Endodermal cell (in vitro differentiated cells): ENCODE results near the gene EIF3M. TPM values are rescaled to one million over a fixed set of nuclear protein-coding genes. Genes with fewer than 3 reads are reported as not detected.
A peak's percentile ranks its signal among the peaks of the same experiment; 100 is the strongest.
"Not testable (repeated sequence)": the region's sequence is repeated elsewhere in the genome, so short reads cannot be mapped to it uniquely, and the experiment has no call there.

Experiments
- DNase-seq: peaks from one replicate; pipeline ENCODE4 v3.0.0-alpha.2; 2017
- H3K27ac ChIP-seq: 2 replicates; pipeline ENCODE4 v1.5.1; 2013; ENCODE audit warnings: mild to moderate bottlenecking, low read depth, low read length, moderate library complexity
- H3K27me3 ChIP-seq: 2 replicates; pipeline ENCODE4 v1.6.1; 2013; ENCODE audit warnings: mild to moderate bottlenecking, low read length, moderate library complexity; ENCODE audit not compliant: insufficient read depth, control insufficient read depth, poor library complexity, severe bottlenecking
- H3K36me3 ChIP-seq: 2 replicates; pipeline ENCODE4 v1.7.0; 2013; ENCODE audit warnings: mild to moderate bottlenecking, low read length, moderate library complexity; ENCODE audit not compliant: control insufficient read depth, insufficient read depth
- H3K4me1 ChIP-seq: one replicate; pipeline ENCODE4 v1.7.0; 2013; ENCODE audit warnings: low read length; ENCODE audit not compliant: control insufficient read depth, insufficient read depth
- H3K4me3 ChIP-seq: 2 replicates; pipeline ENCODE4 v1.5.1; 2013; ENCODE audit warnings: mild to moderate bottlenecking, low read length, moderate library complexity
- H3K9ac ChIP-seq: 2 replicates; pipeline ENCODE4 v1.6.1; 2013; ENCODE audit warnings: mild to moderate bottlenecking, low read length, moderate library complexity; ENCODE audit not compliant: poor library complexity, severe bottlenecking; ENCODE audit errors: extremely low read depth
- H3K9me3 ChIP-seq: 2 replicates; pipeline ENCODE4 v1.6.1; 2013; ENCODE audit warnings: mild to moderate bottlenecking, low read length, moderate library complexity; ENCODE audit not compliant: control insufficient read depth
- H3K27ac Mint-ChIP-seq: 2 replicates; pipeline ENCODE4 v1.8.0; 2020; ENCODE audit warnings: mixed read lengths
- H3K27me3 Mint-ChIP-seq: 2 replicates; pipeline ENCODE4 v1.8.0; 2021; ENCODE audit warnings: mild to moderate bottlenecking, mixed read lengths; ENCODE audit not compliant: insufficient read depth
- H3K36me3 Mint-ChIP-seq: 2 replicates; pipeline ENCODE4 v1.8.0; 2020; ENCODE audit warnings: low read depth, mixed read lengths
- H3K4me1 Mint-ChIP-seq: 2 replicates; pipeline ENCODE4 v1.8.0; 2020; ENCODE audit warnings: mixed read lengths
- H3K4me3 Mint-ChIP-seq: 2 replicates; pipeline ENCODE4 v1.8.0; 2020; ENCODE audit warnings: mild to moderate bottlenecking, moderate library complexity, mixed read lengths
- H3K9me3 Mint-ChIP-seq: 2 replicates; pipeline ENCODE4 v1.8.0; 2020; ENCODE audit warnings: mild to moderate bottlenecking, mixed read lengths
- WGBS, 2 experiments: methylation state at CpG; one replicate each; pipeline versions ENCODE4 v1.1.5 to v1.1.7; 2013; ENCODE audit warnings: missing lambda C conversion rate in 2 of 2, mixed read lengths in 1 of 2; ENCODE audit not compliant: insufficient coverage in 1 of 2, insufficient read length in 1 of 2; 5-methylcytosine and 5-hydroxymethylcytosine counted together
- total RNA-seq, 2 donors: library from RNA; stranded (reverse); fragmentation: NEBNext Ultra II Directional in 1 of 2; extraction: Animal tissue kit (Norgen Biotek cat#: 25700) in 1 of 2; gene quantifications; 2 replicates in 1 of 2; 3 replicates in 1 of 2; pipeline ENCODE4 v1.2.1, GENCODE V29; 2021
- TF ChIP-seq, protein P1 (sequence below): fragments of 200-600 bp; sonication (generic); conservative IDR thresholded peaks from 2 replicates; pipeline ENCODE4 v1.5.0; 2021; ENCODE audit warnings: antibody characterized with exemption, mild to moderate bottlenecking

The EIF3M gene
- total RNA-seq, 2 donors from 2014 or later, result 237 to 269 TPM

DNA sequence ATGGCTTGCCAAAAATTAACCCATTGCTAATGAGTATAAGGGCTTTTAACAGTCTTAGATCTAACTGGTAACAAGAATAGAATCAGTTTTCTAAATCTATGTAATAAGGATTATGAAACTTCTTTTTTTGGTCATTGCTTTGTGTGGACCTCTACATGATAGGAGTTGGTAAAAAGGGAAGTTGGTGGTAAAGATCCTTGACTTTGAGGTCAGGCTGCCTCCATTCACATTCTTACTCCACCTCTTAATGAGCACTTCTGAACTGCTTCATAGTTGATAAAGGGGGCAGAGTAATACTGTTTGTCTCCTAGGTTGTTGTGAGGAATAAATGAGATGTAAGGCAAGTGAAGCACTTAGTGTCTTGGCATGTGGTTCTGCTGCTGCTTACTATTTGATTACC is 10.6 kb downstream of the EIF3M start:
- DNase-seq, result no peak
- no peaks in the 10 kb centered on the region for H3K27me3 ChIP-seq
- TF ChIP-seq, protein P1, sequence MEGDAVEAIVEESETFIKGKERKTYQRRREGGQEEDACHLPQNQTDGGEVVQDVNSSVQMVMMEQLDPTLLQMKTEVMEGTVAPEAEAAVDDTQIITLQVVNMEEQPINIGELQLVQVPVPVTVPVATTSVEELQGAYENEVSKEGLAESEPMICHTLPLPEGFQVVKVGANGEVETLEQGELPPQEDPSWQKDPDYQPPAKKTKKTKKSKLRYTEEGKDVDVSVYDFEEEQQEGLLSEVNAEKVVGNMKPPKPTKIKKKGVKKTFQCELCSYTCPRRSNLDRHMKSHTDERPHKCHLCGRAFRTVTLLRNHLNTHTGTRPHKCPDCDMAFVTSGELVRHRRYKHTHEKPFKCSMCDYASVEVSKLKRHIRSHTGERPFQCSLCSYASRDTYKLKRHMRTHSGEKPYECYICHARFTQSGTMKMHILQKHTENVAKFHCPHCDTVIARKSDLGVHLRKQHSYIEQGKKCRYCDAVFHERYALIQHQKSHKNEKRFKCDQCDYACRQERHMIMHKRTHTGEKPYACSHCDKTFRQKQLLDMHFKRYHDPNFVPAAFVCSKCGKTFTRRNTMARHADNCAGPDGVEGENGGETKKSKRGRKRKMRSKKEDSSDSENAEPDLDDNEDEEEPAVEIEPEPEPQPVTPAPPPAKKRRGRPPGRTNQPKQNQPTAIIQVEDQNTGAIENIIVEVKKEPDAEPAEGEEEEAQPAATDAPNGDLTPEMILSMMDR, result no peak
- Mint-ChIP-seq H3K27me3 (no peaks in the 10 kb centered on the region), H3K4me3 (no peak overlapping the region), H3K9me3 (no peaks in the 10 kb centered on the region), H3K27ac (no peak overlapping the region), H3K36me3 (peaks cover 72% of the 10 kb centered on the region), H3K4me1 (peaks cover 18% of the 10 kb centered on the region)
- H3K36me3 ChIP-seq, result peaks cover 89% of the 10 kb centered on the region
- H3K27ac ChIP-seq, result no peak overlapping the region
- no peaks in the 10 kb centered on the region for H3K9me3 ChIP-seq
- no peak overlapping the region for H3K4me3 ChIP-seq
- H3K9ac ChIP-seq, result no peak overlapping the region
- peaks cover 4% of the 10 kb centered on the region for H3K4me1 ChIP-seq

DNA sequence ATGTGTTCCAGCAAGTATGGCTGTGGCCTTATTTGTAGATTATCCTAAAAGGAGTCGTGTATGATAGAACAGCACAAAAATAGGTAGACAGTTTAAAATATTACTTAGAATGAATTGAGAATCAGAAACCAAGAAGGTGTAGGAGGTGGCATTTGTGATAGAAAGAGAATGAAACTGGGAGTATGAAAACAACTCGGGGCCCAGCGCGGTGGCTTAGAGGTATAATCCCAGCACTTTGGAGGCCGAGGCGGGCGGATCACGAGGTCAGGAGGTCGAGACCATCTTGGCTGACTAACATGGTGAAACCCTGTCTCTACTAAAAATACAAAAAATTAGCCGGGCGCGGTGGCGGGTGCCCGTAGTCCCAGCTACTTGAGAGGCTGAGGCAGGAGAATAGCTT is 12.5 kb downstream of the EIF3M start:
- Mint-ChIP-seq H3K36me3 (peaks cover 62% of the 10 kb centered on the region), H3K4me1 (peaks cover 18% of the 10 kb centered on the region)
- not testable (repeated sequence) for H3K4me3 ChIP-seq, H3K9me3 ChIP-seq, H3K27ac ChIP-seq, H3K9ac ChIP-seq, H3K4me1 ChIP-seq, H3K27me3 Mint-ChIP-seq, H3K27ac Mint-ChIP-seq, H3K9me3 Mint-ChIP-seq, DNase-seq, H3K27me3 ChIP-seq, H3K4me3 Mint-ChIP-seq
- 98 to 100% methylated on average over 11 to 14 of the region's 14 CpGs for WGBS, 2 experiments
- H3K36me3 ChIP-seq, result peaks cover 91% of the 10 kb centered on the region

DNA sequence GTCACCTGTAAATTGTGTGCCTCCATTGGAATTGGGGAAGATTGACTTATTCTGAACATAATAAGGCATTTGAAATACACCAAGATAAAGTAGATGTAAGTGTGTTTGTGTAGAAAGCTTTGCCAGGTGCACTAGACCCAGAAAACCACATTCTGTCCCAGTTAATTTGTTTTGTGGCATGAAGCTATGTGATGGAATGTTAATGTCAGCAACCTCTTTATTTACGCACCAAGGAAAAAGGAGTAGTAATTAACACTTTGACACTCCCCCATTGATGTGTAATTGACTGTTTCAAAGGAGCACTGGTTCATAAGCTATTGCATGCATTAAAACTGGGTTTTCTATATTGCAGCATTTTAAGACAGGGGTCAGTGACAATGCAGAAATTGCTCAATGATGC is 14.3 kb downstream of the EIF3M start:
- Mint-ChIP-seq H3K27ac (peak overlapping the region; percentile 24), H3K27me3 (no peaks in the 10 kb centered on the region), H3K36me3 (peaks cover 63% of the 10 kb centered on the region), H3K4me3 (no peak overlapping the region), H3K9me3 (no peaks in the 10 kb centered on the region), H3K4me1 (peaks cover 18% of the 10 kb centered on the region)
- no peak overlapping the region for H3K9ac ChIP-seq
- H3K27ac ChIP-seq, result no peak overlapping the region
- peaks cover 4% of the 10 kb centered on the region for H3K4me1 ChIP-seq
- H3K27me3 ChIP-seq, result no peaks in the 10 kb centered on the region
- peaks cover 92% of the 10 kb centered on the region for H3K36me3 ChIP-seq
- no peak for DNase-seq
- no peaks in the 10 kb centered on the region for H3K9me3 ChIP-seq
- 100% methylated on average over 1 of the region's 1 CpG; no CpG with 5 or more reads in 1 of the 2 experiments for WGBS, 2 experiments
- TF ChIP-seq, protein P1, result no peak
- no peak overlapping the region for H3K4me3 ChIP-seq
